BLaER1 (cell line): ENCODE results near the gene WDR5B.
"Not testable (repeated sequence)": the region's sequence is repeated elsewhere in the genome, so short reads cannot be mapped to it uniquely, and the experiment has no call there.

Experiments
- H3K27ac ChIP-seq: shearing (Covaris generic); formaldehyde crosslinking; 2 replicates; pipeline ENCODE4 v1.8.1; 2022
- H3K27me3 ChIP-seq: shearing (Covaris generic); formaldehyde crosslinking; 2 replicates; pipeline ENCODE4 v1.8.1; 2022
- H3K36me3 ChIP-seq: shearing (Covaris generic); formaldehyde crosslinking; 2 replicates; pipeline ENCODE4 v1.8.1; 2022
- H3K4me1 ChIP-seq: shearing (Covaris generic); formaldehyde crosslinking; 2 replicates; pipeline ENCODE4 v1.8.1; 2022
- H3K4me2 ChIP-seq: shearing (Covaris generic); formaldehyde crosslinking; 2 replicates; pipeline ENCODE4 v1.8.1; 2022
- H3K4me3 ChIP-seq: shearing (Covaris generic); formaldehyde crosslinking; 2 replicates; pipeline ENCODE4 v1.8.1; 2022
- H3K9ac ChIP-seq: shearing (Covaris generic); formaldehyde crosslinking; 2 replicates; pipeline ENCODE4 v1.8.1; 2022
- H3K9me3 ChIP-seq: shearing (Covaris generic); formaldehyde crosslinking; 2 replicates; pipeline ENCODE4 v1.8.1; 2022
- H4K20me1 ChIP-seq: shearing (Covaris generic); formaldehyde crosslinking; 2 replicates; pipeline ENCODE4 v1.8.1; 2022
- Cebpa-rat ChIP-seq: shearing (Covaris generic); IDR thresholded peaks from 2 replicates; pipeline ENCODE4 v1.8.1; 2022

The WDR5B gene

GRCh38 chr3:122382888-122383666, 32.8 kb downstream of the WDR5B start, which contains the start of gene MIX23:
Gene MIX23 (minus strand): TSS chr3:122383231. CDS start chr3:122383224, 7 bp downstream.
- H3K9ac ChIP-seq, result peak within 1 kb of the TSS; percentile 79
- H3K4me3 ChIP-seq, result peak within 1 kb of the TSS; percentile 84
- no peak for TF ChIP-seq Cebpa-rat
- H3K36me3 ChIP-seq, result peaks cover 21% of the 10 kb centered on the region
- H4K20me1 ChIP-seq, result peaks cover 15% of the 10 kb centered on the region; the same call in 1 of the 2 replicates
- no peaks in the 10 kb centered on the region for H3K9me3 ChIP-seq
- H3K27ac ChIP-seq, result peak within 1 kb of the TSS; percentile 81
- peaks cover 77% of the 10 kb centered on the region for H3K4me1 ChIP-seq
- no peaks in the 10 kb centered on the region for H3K27me3 ChIP-seq
- H3K4me2 ChIP-seq, result peak within 1 kb of the TSS; percentile 93

- no peak for TF ChIP-seq Cebpa-rat
- H3K4me2 ChIP-seq, result no peak overlapping the region
- H3K27me3 ChIP-seq, result no peaks in the 10 kb centered on the region
- H4K20me1 ChIP-seq, result peaks cover 29% of the 10 kb centered on the region
- peaks cover 36% of the 10 kb centered on the region for H3K4me1 ChIP-seq
- no peak overlapping the region for H3K4me3 ChIP-seq
- no peaks in the 10 kb centered on the region for H3K9me3 ChIP-seq
- H3K36me3 ChIP-seq, result peaks cover 47% of the 10 kb centered on the region
- no peak overlapping the region for H3K9ac ChIP-seq
- no peak overlapping the region for H3K27ac ChIP-seq
These were observed 37.9 kb downstream of the WDR5B start for GRCh38 chr3:122377975-122378374.

- Histone ChIP-seq H3K27ac (no peak overlapping the region), H3K4me3 (no peak overlapping the region), H3K27me3 (no peaks in the 10 kb centered on the region), H3K4me1 (peaks cover 2% of the 10 kb centered on the region), H4K20me1 (peaks cover 17% of the 10 kb centered on the region), H3K9me3 (no peaks in the 10 kb centered on the region), H3K9ac (no peak overlapping the region), H3K36me3 (peaks cover 78% of the 10 kb centered on the region), H3K4me2 (no peak overlapping the region)
- TF ChIP-seq Cebpa-rat, result no peak
These were observed 41.8 kb downstream of the WDR5B start for GRCh38 chr3:122374034-122374433.

- Histone ChIP-seq H3K27ac (no peak overlapping the region), H3K4me2 (no peak overlapping the region)
- no peak for TF ChIP-seq Cebpa-rat
These were observed 49.5 kb downstream of the WDR5B start for GRCh38 chr3:122366379-122366749.

GRCh38 chr3:122365582-122366378, 50.1 kb downstream of the WDR5B start:
- not testable (repeated sequence) for H3K27ac ChIP-seq, H3K9ac ChIP-seq, H3K4me3 ChIP-seq, H3K4me2 ChIP-seq, H3K27me3 ChIP-seq, H4K20me1 ChIP-seq, H3K9me3 ChIP-seq, H3K4me1 ChIP-seq
- H3K36me3 ChIP-seq, result peaks cover 94% of the 10 kb centered on the region

More at GRCh38 chr3:122366379-122366749, 49.5 kb downstream of the WDR5B start:
- Histone ChIP-seq H3K27me3 (no peaks in the 10 kb centered on the region), H3K9ac (no peak overlapping the region), H4K20me1 (no peaks in the 10 kb centered on the region), H3K9me3 (no peaks in the 10 kb centered on the region), H3K4me3 (no peak overlapping the region), H3K4me1 (no peaks in the 10 kb centered on the region), H3K36me3 (peaks cover 94% of the 10 kb centered on the region)

GRCh38 chr3:122365073-122365472, 50.8 kb downstream of the WDR5B start:
- Histone ChIP-seq H3K9me3 (no peaks in the 10 kb centered on the region), H3K36me3 (peaks cover 88% of the 10 kb centered on the region), H3K27me3 (no peaks in the 10 kb centered on the region), H3K4me1 (no peaks in the 10 kb centered on the region), H3K4me3 (no peak overlapping the region), H4K20me1 (no peaks in the 10 kb centered on the region), H3K9ac (no peak overlapping the region), H3K4me2 (no peak overlapping the region), H3K27ac (no peak overlapping the region)
- no peak for TF ChIP-seq Cebpa-rat

GRCh38 chr3:122364490-122364889, 51.4 kb downstream of the WDR5B start:
- no peak overlapping the region for H3K27ac ChIP-seq
- H3K9me3 ChIP-seq, result no peaks in the 10 kb centered on the region
- no peaks in the 10 kb centered on the region for H3K27me3 ChIP-seq
- H3K36me3 ChIP-seq, result peaks cover 87% of the 10 kb centered on the region
- H3K4me1 ChIP-seq, result no peaks in the 10 kb centered on the region
- TF ChIP-seq Cebpa-rat, result no peak
- H4K20me1 ChIP-seq, result no peaks in the 10 kb centered on the region
- H3K4me2 ChIP-seq, result no peak overlapping the region
- H3K9ac ChIP-seq, result no peak overlapping the region
- H3K4me3 ChIP-seq, result no peak overlapping the region
